Measurements from ENCODE around the gene ANKMY2.

GRCh38 chr7:16670021-16670420 is 24.5 kb upstream of the ANKMY2 start:
- TF ChIP-seq MZF1 (tag by site-specific recombination; IDR thresholded peaks at IDR 0.05; ENCODE audit: borderline replicate concordance): no peak
- no peak for TF ChIP-seq ZNF624 (tag by site-specific recombination; IDR thresholded peaks at IDR 0.05)
- TF ChIP-seq CTCF (tag by site-specific recombination; IDR thresholded peaks at IDR 0.05): no peak
- no peak for TF ChIP-seq BCL11B (tag by site-specific recombination; IDR thresholded peaks at IDR 0.05; ENCODE audit: low read depth)
- TF ChIP-seq ZNF449 (tag by site-specific recombination; IDR thresholded peaks at IDR 0.05): no peak
- TF ChIP-seq ZNF18 (tag by site-specific recombination; IDR thresholded peaks at IDR 0.05): no peak
- no peak for TF ChIP-seq ZNF580 (tag by site-specific recombination; IDR thresholded peaks at IDR 0.05)
- TF ChIP-seq ZBTB17 (tag by site-specific recombination; IDR thresholded peaks at IDR 0.05): no peak
